GM23248 (cell line): ENCODE data around the gene TRIM2.

ENCODE experiments used
- EZH2 ChIP-seq: fragments of 200-600 bp; sonication (generic); IDR thresholded peaks from 2 replicates; pipeline ENCODE4 v1.6.1; 2018; ENCODE audit warnings: antibody characterized with exemption, mild to moderate bottlenecking; ENCODE audit not compliant: insufficient read depth, poor library complexity, severe bottlenecking
- EZH2phosphoT487 ChIP-seq: fragments of 200-600 bp; sonication (generic); IDR thresholded peaks from 2 replicates; pipeline ENCODE4 v1.6.1; 2018; ENCODE audit warnings: antibody characterized with exemption, moderate library complexity, mild to moderate bottlenecking, low read depth; ENCODE audit not compliant: insufficient read depth

GRCh38 chr4:153212736-153213135, 8.5 kb downstream of the TRIM2 start:
- TF ChIP-seq EZH2: no peak
- no peak for TF ChIP-seq EZH2phosphoT487
